GM12878 (cell line): Measurements from ENCODE around the gene BEST2. TPM values are rescaled to one million over a fixed set of nuclear protein-coding genes. Genes with fewer than 3 reads are reported as not detected.

Experiments
- ATAC-seq: fragments of 200-7000 bp; cut with Tn5 transposase; 3 replicates; pipeline ENCODE4 v1.9.1; 2020; ENCODE audit warnings: mild to moderate bottlenecking, moderate library complexity
- BruUV-seq: library from RNA; stranded (reverse); fragments of 400-500 nt; replicated peaks from 2 replicates; lab custom pipeline; 2021; lab: Mats Ljungman, UMichigan
- CTCF ChIA-PET: fragments of 300-600 bp; sonication (Branson Sonifier 250); formaldehyde crosslinking; extraction: SDS; loops from one replicate; lab custom pipeline; 2021; ENCODE audit warnings: inconsistent platforms; lab: Yijun Ruan, JAX
- POLR2A ChIA-PET: fragments of 350-600 bp; formaldehyde crosslinking; extraction: SDS; loops from one replicate; lab custom pipeline; 2021; ENCODE audit warnings: inconsistent platforms; lab: Charles Lee
- RAD21 ChIA-PET: fragments of 300-600 bp; sonication (Branson Sonifier 250); formaldehyde crosslinking; loops from one replicate; lab custom pipeline; 2023; ENCODE audit warnings: antibody characterized with exemption; ENCODE audit not compliant: unreplicated experiment; lab: Charles Lee
- SMC1A ChIA-PET: fragments of 300-600 bp; sonication (Branson Sonifier 250); formaldehyde crosslinking; loops from one replicate; lab custom pipeline; 2023; ENCODE audit not compliant: unreplicated experiment, uncharacterized antibody; lab: Charles Lee
- DNase-seq: peaks from one replicate; pipeline ENCODE4 v3.0.0-alpha.2; 2011; ENCODE audit warnings: low read depth, low spot score
- FAIRE-seq: peaks from 3 replicates; lab custom pipeline; 2011; peaks lifted over from hg19 to GRCh38; lab: Jason Lieb, UNC
- H2AFZ ChIP-seq: 2 replicates; pipeline ENCODE4 v1.6.0; 2011; ENCODE audit warnings: low read depth, low read length, control low read depth; ENCODE audit not compliant: control insufficient read depth
- H3K27ac ChIP-seq: 2 replicates; pipeline ENCODE4 v1.5.1; 2011; ENCODE audit warnings: control low read depth; ENCODE audit not compliant: control insufficient read depth, insufficient read depth
- H3K27me3 ChIP-seq, 2 experiments: replicated peaks in 1 of 2; 2 replicates each; pipeline versions ENCODE4 v1.6.0 to v1.6.1; 2011; ENCODE audit warnings: low read length in 1 of 2; ENCODE audit not compliant: control insufficient read depth in 2 of 2, insufficient read depth in 2 of 2
- H3K36me3 ChIP-seq, 2 experiments: 2 replicates each; pipeline ENCODE4 v1.5.1; 2011; ENCODE audit warnings: low read length in 1 of 2; ENCODE audit not compliant: control insufficient read depth in 2 of 2, insufficient read depth in 2 of 2
- H3K4me1 ChIP-seq: 2 replicates; pipeline ENCODE4 v1.6.1; 2011; ENCODE audit warnings: mild to moderate bottlenecking, low read length, moderate library complexity, mixed read lengths; ENCODE audit not compliant: control insufficient read depth, insufficient read depth
- H3K4me2 ChIP-seq: 2 replicates; pipeline ENCODE4 v1.6.0; 2011; ENCODE audit warnings: control low read depth; ENCODE audit not compliant: control insufficient read depth, insufficient read depth
- H3K4me3 ChIP-seq: fragments of 200-600 bp; sonication (generic); 2 replicates; pipeline ENCODE4 v1.5.1; 2016
- H3K79me2 ChIP-seq: 2 replicates; pipeline ENCODE4 v1.6.0; 2011; ENCODE audit warnings: low read length; ENCODE audit not compliant: control insufficient read depth, insufficient read depth
- H3K9ac ChIP-seq: 2 replicates; pipeline ENCODE4 v1.8.0; 2011; ENCODE audit warnings: low read length, control low read depth, mixed read lengths; ENCODE audit not compliant: control insufficient read depth, insufficient read depth
- H3K9me3 ChIP-seq: replicated peaks from 3 replicates; pipeline ENCODE4 v1.5.1; 2011; ENCODE audit warnings: mild to moderate bottlenecking, low read length; ENCODE audit not compliant: control insufficient read depth, insufficient read depth
- H4K20me1 ChIP-seq: 2 replicates; pipeline ENCODE4 v1.6.0; 2011; ENCODE audit not compliant: control insufficient read depth, insufficient read depth
- ATF7 ChIP-seq: fragments of 450-650 bp; IDR thresholded peaks from 2 replicates; pipeline ENCODE4 v1.6.1; 2016; ENCODE audit warnings: low read depth, mild to moderate bottlenecking
- BHLHE40 ChIP-seq, 2 experiments: fragments of 450-650 bp in 1 of 2; IDR thresholded peaks; 2 replicates each; pipeline ENCODE4 v1.6.1; 2011 to 2017; ENCODE audit warnings: low read depth in 2 of 2, borderline replicate concordance in 1 of 2, improper control_type of control experiment in 1 of 2, low read length in 1 of 2, mild to moderate bottlenecking in 1 of 2
- CBX5 ChIP-seq: sonication (generic); IDR thresholded peaks from 2 replicates; pipeline ENCODE4 v1.6.1; 2016; ENCODE audit warnings: low read depth, moderate library complexity, mild to moderate bottlenecking, inconsistent platforms
- CHD2 ChIP-seq: IDR thresholded peaks from 2 replicates; pipeline ENCODE4 v1.6.1; 2011; ENCODE audit warnings: low read depth, low read length, improper control_type of control experiment, borderline replicate concordance
- DPF2 ChIP-seq: fragments of 450-650 bp; IDR thresholded peaks from 2 replicates; pipeline ENCODE4 v1.6.1; 2017; ENCODE audit warnings: mild to moderate bottlenecking
- EED ChIP-seq: sonication (generic); IDR thresholded peaks from 2 replicates; pipeline ENCODE4 v1.6.1; 2016; ENCODE audit warnings: antibody characterized with exemption, low read depth
- FOXM1 ChIP-seq: IDR thresholded peaks from 2 replicates; pipeline ENCODE4 v1.6.1; 2012; ENCODE audit warnings: low read depth, mild to moderate bottlenecking, inconsistent platforms, low read length, moderate library complexity
- HCFC1 ChIP-seq: fragments of 150-350 bp; IDR thresholded peaks from 2 replicates; pipeline ENCODE4 v1.6.1; 2014; ENCODE audit warnings: low read length
- HDAC2 ChIP-seq: fragments of 200-600 bp; sonication (generic); IDR thresholded peaks from 2 replicates; pipeline ENCODE4 v1.6.1; 2017
- IKZF1 ChIP-seq: fragments of 450-650 bp; conservative IDR thresholded peaks from 2 replicates; pipeline ENCODE4 v1.6.1; 2017; ENCODE audit warnings: antibody characterized with exemption, mild to moderate bottlenecking
- KDM1A ChIP-seq: fragments of 200-600 bp; sonication (generic); IDR thresholded peaks from 2 replicates; pipeline ENCODE4 v1.6.1; 2016; ENCODE audit warnings: borderline replicate concordance
- LARP7 ChIP-seq: fragments of 450-650 bp; IDR thresholded peaks from 2 replicates; pipeline ENCODE4 v1.6.1; 2017; ENCODE audit warnings: mild to moderate bottlenecking
- MEF2B ChIP-seq: fragments of 450-650 bp; IDR thresholded peaks from 2 replicates; pipeline ENCODE4 v1.6.1; 2018; ENCODE audit warnings: mild to moderate bottlenecking, moderate library complexity; ENCODE audit not compliant: partially characterized antibody, poor library complexity, severe bottlenecking
- MTA3 ChIP-seq: IDR thresholded peaks from 2 replicates; pipeline ENCODE4 v1.6.1; 2012; ENCODE audit warnings: low read length, inconsistent platforms, borderline replicate concordance
- NFYA ChIP-seq: IDR thresholded peaks from 2 replicates; pipeline ENCODE4 v1.6.1; 2011; ENCODE audit warnings: low read depth, mild to moderate bottlenecking, low read length, improper control_type of control experiment, borderline replicate concordance
- RAD21 ChIP-seq: IDR thresholded peaks from 2 replicates; pipeline ENCODE4 v1.6.1; 2011; ENCODE audit warnings: mild to moderate bottlenecking, low read depth, low read length, moderate library complexity; ENCODE audit not compliant: insufficient read depth
- RAD51 ChIP-seq: fragments of 450-650 bp; IDR thresholded peaks from 2 replicates; pipeline ENCODE4 v1.6.1; 2016; ENCODE audit warnings: moderate library complexity, mild to moderate bottlenecking, inconsistent platforms
- RBBP5 ChIP-seq: fragments of 200-600 bp; sonication (generic); conservative IDR thresholded peaks from 2 replicates; pipeline ENCODE4 v1.6.1; 2016
- RELA ChIP-seq: fragments of 450-650 bp; IDR thresholded peaks from 2 replicates; pipeline ENCODE4 v1.8.0; 2014; ENCODE audit warnings: borderline replicate concordance; ENCODE audit not compliant: partially characterized antibody
- SMC3 ChIP-seq: IDR thresholded peaks from 2 replicates; pipeline ENCODE4 v1.6.1; 2011; ENCODE audit warnings: low read length, improper control_type of control experiment, borderline replicate concordance
- SREBF1 ChIP-seq: IDR thresholded peaks from 2 replicates; pipeline ENCODE4 v1.6.1; 2012; ENCODE audit warnings: mild to moderate bottlenecking, low read length
- SREBF2 ChIP-seq: IDR thresholded peaks from 2 replicates; pipeline ENCODE4 v1.6.1; 2012; ENCODE audit warnings: mild to moderate bottlenecking, low read length
- TCF3 ChIP-seq: IDR thresholded peaks from 2 replicates; pipeline ENCODE4 v1.6.1; 2012; ENCODE audit warnings: low read depth, mild to moderate bottlenecking, low read length, borderline replicate concordance; ENCODE audit not compliant: insufficient read depth
- TCF7 ChIP-seq: IDR thresholded peaks from 2 replicates; pipeline ENCODE4 v1.6.1; 2014; ENCODE audit warnings: antibody characterized with exemption, borderline replicate concordance
- YBX1 ChIP-seq: fragments of 450-650 bp; IDR thresholded peaks from 2 replicates; pipeline ENCODE4 v1.6.1; 2016; ENCODE audit warnings: antibody characterized with exemption
- WGBS: methylation state at CpG from one replicate; pipeline ENCODE4 v1.1.6; 2016; ENCODE audit warnings: low lambda C conversion rate; ENCODE audit not compliant: insufficient replicate concordance, insufficient coverage; ENCODE audit errors: missing lambda C conversion rate; 5-methylcytosine and 5-hydroxymethylcytosine counted together
- in situ Hi-C: fragments of 300-500 bp; cut with MboI; formaldehyde crosslinking; loops from 9 replicates; pipeline ENCODE4 v1.14.3; 2018; ENCODE audit warnings: mixed read lengths
- intact Hi-C: fragments of 100-400 bp; cut with micrococcal nuclease; formaldehyde crosslinking; loops from one replicate; pipeline ENCODE4 v1.14.2; 2022; ENCODE audit not compliant: unreplicated experiment
- polyA plus RNA-seq, 11 experiments: library from polyadenylated mRNA; depleted of rRNA in 4 of 11; unstranded in 6 of 11; stranded (reverse) in 5 of 11; fragments of >200 nt; fragmentation: Nextera tagmentation in 4 of 11; fragmentation: Illumina TruSeq in 1 of 11; extraction: Ambion mirVana in 4 of 11; extraction: Trizol in 1 of 11; gene quantifications; 1 replicate in 1 of 11; 2 replicates in 10 of 11; pipeline versions ENCODE4 v1.2.1 to v1.2.3, GENCODE V29; 2011 to 2016; ENCODE audit warnings: inconsistent platforms in 2 of 11, missing spikeins in 2 of 11, low read depth in 1 of 11
- total RNA-seq, 4 experiments: library from RNA; depleted of rRNA in 3 of 4; stranded (reverse); fragments of >200 nt in 3 of 4; fragmentation: Illumina TruSeq in 1 of 4; extraction: Trizol in 1 of 4; gene quantifications; 2 replicates each; pipeline versions ENCODE4 v1.2.1 to v1.2.3, GENCODE V29; 2013 to 2021
- TF ChIP-seq, protein P1 (sequence below), 3 experiments: IDR thresholded peaks in 2 of 3; conservative IDR thresholded peaks in 1 of 3; 2 replicates each; pipeline ENCODE4 v1.5.1; 2011; ENCODE audit warnings: low read depth in 3 of 3, low read length in 3 of 3, mild to moderate bottlenecking in 3 of 3, control low read depth in 2 of 3, moderate library complexity in 2 of 3, inconsistent platforms in 1 of 3, mixed read lengths in 1 of 3; ENCODE audit not compliant: control insufficient read depth in 2 of 3, insufficient read depth in 1 of 3; ENCODE audit errors: extremely low read depth in 1 of 3

BEST2 gene
- total and polyA plus RNA-seq, 10 of the 15 experiments (the other 5 are each of a cell fraction or from before 2014, with no cell fraction given) = not detected

DNA sequence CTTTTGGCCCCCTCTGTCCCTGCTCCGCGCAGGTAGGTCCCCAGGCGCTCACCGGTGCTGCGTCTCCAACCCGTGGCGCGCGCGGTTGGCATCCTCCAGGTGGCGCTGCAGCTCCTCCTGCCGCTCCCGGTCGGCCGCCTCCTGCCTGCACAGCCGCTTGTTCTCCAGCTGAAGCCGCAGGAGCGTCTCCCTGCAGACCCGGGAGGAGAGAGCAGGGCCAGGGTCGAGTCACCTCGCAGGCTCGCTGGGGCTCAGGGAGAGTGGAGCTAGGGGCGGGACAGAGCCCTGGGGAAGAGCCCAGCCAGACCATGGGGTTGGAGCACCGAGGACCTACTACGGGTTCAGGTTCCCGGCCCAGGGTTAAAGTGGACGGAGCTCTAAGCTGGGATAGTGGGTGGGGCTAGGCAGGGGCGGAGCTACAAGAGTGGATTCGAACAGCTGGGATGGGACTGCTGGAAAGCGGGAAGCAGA lies 14.5 kb downstream of the BEST2 start:
- in situ Hi-C loops = loop anchor here (5.0 kb wide), 1 partner anchor 81 kb away; no protein-coding TSS in a partner anchor
- ATAC-seq = peak; percentile 94
- Histone ChIP-seq H2AFZ (peak overlapping the region; percentile 47), H4K20me1 (no peaks in the 10 kb centered on the region), H3K79me2 (no peaks in the 10 kb centered on the region), H3K4me2 (peak overlapping the region; percentile 78), H3K27ac (no peak overlapping the region), H3K4me1 (no peaks in the 10 kb centered on the region; the same call in 1 of the 2 replicates), H3K27me3 (no peaks in the 10 kb centered on the region; a peak in 1 of 4 replicates), H3K36me3 (no peaks in the 10 kb centered on the region), H3K9ac (no peak overlapping the region), H3K4me3 (peak overlapping the region; percentile 49; the same call in 1 of the 2 replicates), H3K9me3 (no peaks in the 10 kb centered on the region)
- no peak for FAIRE-seq
- POLR2A ChIA-PET = interaction anchor here (0.5 to 1.9 kb wide), 7 partner anchors 30 to 1062 kb away, joined by 3 to 7 read pairs (median 4); partner anchors contain the start of gene TNPO2
- BruUV-seq = no TSS peak
- SMC1A ChIA-PET = interaction anchor here (0.6 to 4.6 kb wide), 8 partner anchors 11 to 81 kb away, joined by 3 to 61 read pairs (median 4); no protein-coding TSS in a partner anchor
- no peak for DNase-seq
- RAD21 ChIA-PET = interaction anchor here (0.6 to 9.0 kb wide), 11 partner anchors 12 to 199 kb away, joined by 3 to 76 read pairs (median 4); partner anchors contain the start of gene RNASEH2A
- CTCF ChIA-PET = interaction anchor here (0.6 to 17.0 kb wide), 34 partner anchors 8 to 328 kb away, joined by 3 to 426 read pairs (median 4); partner anchors contain the start of genes DHPS, GET3, JUNB and PRDX2
- WGBS = 3% methylated on average over 30 of the region's 30 CpGs
- intact Hi-C loops = loop anchor here (1.0 kb wide), 2 partner anchors 30 to 81 kb away; no protein-coding TSS in a partner anchor
- TF ChIP-seq SREBF1 (no peak), SREBF2 (no peak), DPF2 (peak; percentile 29; the same call in 1 of the 2 replicates), HDAC2 (no peak), KDM1A (no peak), LARP7 (peak; percentile 67; the same call in 1 of the 2 replicates), ATF7 (no peak), BHLHE40 (IDR thresholded peaks at IDR 0.05; ENCODE audit: borderline replicate concordance in 1 of 2, low read depth in 2 of 2, low read length in 1 of 2) (peak; percentile 28 to 47; a peak in 2 of 4 replicates), NFYA (no peak), FOXM1 (no peak), RELA (no peak), TCF3 (0 out of 2 replicates have a peak, but pooled peaks have one; percentile 31), RBBP5 (no peak), CBX5 (no peak), HCFC1 (no peak), SMC3 (peak; percentile 91), RAD51 (no peak), MTA3 (no peak), RAD21 (peak; percentile 65), EED (peak; percentile 68), CHD2 (0 out of 2 replicates have a peak, but pooled peaks have one; percentile 37), YBX1 (no peak), IKZF1 (peak; percentile 79), MEF2B (no peak), TCF7 (no peak)
- TF ChIP-seq, protein P1, sequence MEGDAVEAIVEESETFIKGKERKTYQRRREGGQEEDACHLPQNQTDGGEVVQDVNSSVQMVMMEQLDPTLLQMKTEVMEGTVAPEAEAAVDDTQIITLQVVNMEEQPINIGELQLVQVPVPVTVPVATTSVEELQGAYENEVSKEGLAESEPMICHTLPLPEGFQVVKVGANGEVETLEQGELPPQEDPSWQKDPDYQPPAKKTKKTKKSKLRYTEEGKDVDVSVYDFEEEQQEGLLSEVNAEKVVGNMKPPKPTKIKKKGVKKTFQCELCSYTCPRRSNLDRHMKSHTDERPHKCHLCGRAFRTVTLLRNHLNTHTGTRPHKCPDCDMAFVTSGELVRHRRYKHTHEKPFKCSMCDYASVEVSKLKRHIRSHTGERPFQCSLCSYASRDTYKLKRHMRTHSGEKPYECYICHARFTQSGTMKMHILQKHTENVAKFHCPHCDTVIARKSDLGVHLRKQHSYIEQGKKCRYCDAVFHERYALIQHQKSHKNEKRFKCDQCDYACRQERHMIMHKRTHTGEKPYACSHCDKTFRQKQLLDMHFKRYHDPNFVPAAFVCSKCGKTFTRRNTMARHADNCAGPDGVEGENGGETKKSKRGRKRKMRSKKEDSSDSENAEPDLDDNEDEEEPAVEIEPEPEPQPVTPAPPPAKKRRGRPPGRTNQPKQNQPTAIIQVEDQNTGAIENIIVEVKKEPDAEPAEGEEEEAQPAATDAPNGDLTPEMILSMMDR (IDR thresholded peaks at IDR 0.05 in 2 of 3, conservative IDR thresholded peaks at IDR 0.05 in 1 of 3; ENCODE audit: control insufficient read depth in 2 of 3, extremely low read depth in 1 of 3, insufficient read depth in 1 of 3, low read depth in 3 of 3, low read length in 3 of 3) = peak; percentile 80 to 96 (median 86)
